Measurements from ENCODE around the gene SPATA9. TPM values are rescaled to one million over a fixed set of nuclear protein-coding genes. Genes with fewer than 3 reads are reported as not detected.
"Not testable (repeated sequence)": the region's sequence is repeated elsewhere in the genome, so short reads cannot be mapped to it uniquely, and the experiment has no call there.

Gene SPATA9
- total RNA-seq, 1 donor from 2014 or later: not detected

DNA sequence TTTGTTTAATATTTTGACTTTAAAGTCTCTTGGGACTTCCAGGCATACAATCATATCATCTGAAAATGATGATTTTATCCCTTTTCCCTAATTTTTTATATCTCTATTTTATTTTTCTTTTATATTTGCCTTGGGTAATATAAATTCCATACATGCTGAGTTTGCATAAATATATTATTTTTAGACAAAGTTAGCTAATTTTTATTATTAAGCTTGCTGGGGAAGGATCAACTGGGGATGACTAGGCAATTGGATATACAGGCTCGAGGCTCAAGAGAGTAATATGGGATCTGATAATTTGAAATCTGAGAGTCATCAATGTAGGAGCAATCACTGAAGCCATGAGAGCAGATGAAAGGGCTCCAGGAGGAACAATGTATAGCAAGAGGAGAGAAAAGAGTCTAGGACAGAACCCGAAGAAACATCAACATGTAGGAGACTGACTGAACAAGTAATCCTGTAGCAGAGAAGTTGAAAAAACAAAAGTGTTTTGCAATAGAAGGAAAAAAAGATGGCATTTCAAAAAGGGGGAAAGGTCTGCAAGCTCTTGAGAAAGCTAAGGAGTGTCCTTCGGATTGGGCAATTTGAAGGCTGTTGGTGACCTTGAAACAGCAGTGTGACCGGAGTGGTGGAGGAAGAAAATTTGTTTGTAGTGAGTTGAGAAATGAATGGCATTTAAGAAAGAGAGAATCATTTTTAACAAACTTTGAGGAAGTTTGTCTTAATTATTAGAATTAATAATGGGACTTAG, 31.3 kb upstream of the SPATA9 start:
- DNase-seq (no peak), ATAC-seq (no peak)
- no peaks in the 10 kb centered on the region for H3K4me1 ChIP-seq
- no peaks in the 10 kb centered on the region for H3K36me3 ChIP-seq
- intact Hi-C loops (cut with DNase I): no loop called here
- no peaks in the 10 kb centered on the region for H3K9me3 ChIP-seq
- TF ChIP-seq CTCF (IDR thresholded peaks at IDR 0.05): no peak
- no peak overlapping the region for H3K27ac ChIP-seq
- H3K27me3 ChIP-seq (ENCODE audit: low read depth): no peaks in the 10 kb centered on the region
- H3K4me3 ChIP-seq: no peak overlapping the region

DNA sequence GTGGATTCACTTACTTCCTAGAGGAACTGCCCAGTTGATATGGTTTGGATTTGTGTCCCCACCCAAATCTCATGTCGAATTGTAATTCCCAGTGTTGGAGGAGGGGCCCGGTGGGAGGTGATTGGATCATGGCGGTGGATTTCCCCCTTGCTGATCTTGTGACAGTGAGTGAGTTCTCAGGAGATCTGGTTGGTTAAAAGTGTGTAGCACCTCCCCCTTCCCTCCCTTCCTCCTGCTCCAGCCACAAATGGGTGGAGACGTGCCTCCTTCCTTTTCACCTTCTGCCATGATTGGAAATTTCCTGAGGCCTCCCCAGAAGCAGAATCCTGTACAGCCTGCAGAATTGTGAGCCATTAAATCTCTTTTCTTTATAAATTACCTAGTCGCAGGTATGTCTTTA, 30.5 kb upstream of the SPATA9 start:
- intact Hi-C loops (cut with DNase I): not testable (repeated sequence)

GRCh38 chr5:95712347-95712958, 29.7 kb upstream of the SPATA9 start:
- no peak overlapping the region for H3K27ac ChIP-seq
- ATAC-seq (peak; percentile 72 to 93), DNase-seq (no peak)
- no peaks in the 10 kb centered on the region for H3K27me3 ChIP-seq (ENCODE audit: low read depth)
- no peaks in the 10 kb centered on the region for H3K4me1 ChIP-seq
- H3K36me3 ChIP-seq: no peaks in the 10 kb centered on the region
- intact Hi-C loops (cut with DNase I): no loop called here
- no peak overlapping the region for H3K4me3 ChIP-seq
- no peak for TF ChIP-seq CTCF (IDR thresholded peaks at IDR 0.05)
- no peaks in the 10 kb centered on the region for H3K9me3 ChIP-seq

More for the DNA sequence above, 30.5 kb upstream of the SPATA9 start:
- not testable (repeated sequence) for H3K27me3 ChIP-seq (ENCODE audit: low read depth); H3K36me3 ChIP-seq; H3K9me3 ChIP-seq; ATAC-seq; H3K4me3 ChIP-seq; H3K27ac ChIP-seq; DNase-seq; H3K4me1 ChIP-seq

DNA sequence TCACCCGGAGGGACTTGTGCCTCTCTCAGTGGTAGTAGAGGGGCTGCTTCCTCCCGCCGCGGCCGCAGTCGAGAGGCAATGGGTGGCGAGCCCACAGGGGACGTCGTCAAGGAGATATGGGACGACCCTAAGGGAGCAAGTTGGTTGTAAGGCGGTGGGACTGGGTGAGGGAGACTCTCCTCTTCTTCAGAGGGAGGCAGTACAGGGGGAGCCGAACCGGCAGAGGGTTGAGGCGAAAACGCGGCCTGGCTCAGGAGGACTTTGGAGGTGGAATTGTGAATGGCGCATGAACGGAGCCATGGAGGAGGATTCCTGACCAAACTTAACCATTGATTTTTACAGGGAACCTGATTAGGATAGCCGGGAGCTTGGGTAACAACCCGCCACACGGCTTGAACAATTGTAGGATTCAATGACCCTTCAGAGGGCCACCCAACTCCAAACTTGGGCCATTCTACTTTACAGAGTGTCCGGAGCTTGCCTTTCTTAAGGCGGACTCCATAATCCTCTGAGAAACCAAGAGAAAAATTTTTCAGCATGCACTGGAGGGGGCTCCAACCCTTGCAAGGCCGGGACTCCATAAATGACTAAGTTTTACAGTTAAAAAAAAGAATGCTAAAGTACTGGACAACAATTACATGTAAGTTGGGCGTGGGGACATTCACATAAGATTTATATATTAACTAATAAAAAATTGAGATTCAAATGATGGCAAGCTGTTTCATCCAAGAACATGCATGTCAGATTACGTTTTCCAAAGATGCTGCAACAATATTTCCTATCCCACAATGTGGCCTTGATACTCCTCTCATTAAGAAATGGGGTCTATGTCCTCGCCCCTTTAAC, 28.9 kb upstream of the SPATA9 start:
- ATAC-seq (no peak), DNase-seq (no peak)
- Histone ChIP-seq H3K9me3 (no peaks in the 10 kb centered on the region), H3K27me3 (ENCODE audit: low read depth) (no peaks in the 10 kb centered on the region), H3K4me1 (no peaks in the 10 kb centered on the region), H3K36me3 (no peaks in the 10 kb centered on the region), H3K27ac (no peak overlapping the region), H3K4me3 (no peak overlapping the region)
- intact Hi-C loops (cut with DNase I): no loop called here
- no peak for TF ChIP-seq CTCF (IDR thresholded peaks at IDR 0.05)

DNA sequence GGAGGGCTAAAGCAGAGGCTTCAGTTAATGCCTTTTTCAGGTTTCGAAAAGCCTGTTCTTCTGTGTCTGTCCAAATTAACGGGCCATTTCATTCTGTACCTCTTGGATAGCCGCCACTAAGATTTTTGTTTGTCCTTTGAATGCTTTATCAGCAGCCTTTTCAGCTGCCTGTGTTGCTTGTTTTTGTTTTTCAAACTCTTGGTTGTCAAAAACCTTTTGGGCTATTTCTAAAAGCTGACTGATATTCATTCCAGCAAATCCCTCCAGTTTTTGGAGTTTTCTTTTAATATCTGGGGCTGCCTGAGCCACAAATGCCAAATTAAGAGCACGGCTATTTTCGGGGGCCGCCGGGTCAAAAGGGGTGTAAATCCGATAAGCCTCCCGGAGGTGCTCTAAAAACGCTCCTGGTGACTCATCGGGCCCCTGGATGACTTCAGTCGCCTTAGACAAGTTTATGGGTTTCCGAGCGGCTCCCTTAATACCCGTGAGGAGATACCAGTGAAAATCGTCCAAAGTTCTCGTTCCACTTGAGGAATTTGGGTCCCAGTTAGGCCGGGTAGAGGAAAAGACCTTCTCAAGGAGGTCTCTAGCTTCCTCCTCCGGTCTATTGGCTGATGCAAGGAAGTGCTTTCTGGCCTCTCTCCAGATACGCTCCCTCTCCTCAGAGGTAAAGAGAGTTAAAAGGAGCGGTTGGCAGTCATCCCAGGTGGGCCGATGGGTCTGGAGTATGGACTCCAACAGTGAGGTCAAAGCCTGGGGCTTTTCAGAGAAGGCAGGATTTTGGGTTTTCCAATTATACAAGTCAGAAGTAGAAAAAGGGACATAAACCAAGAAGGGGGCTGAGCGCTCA, 28.1 kb upstream of the SPATA9 start:
- intact Hi-C loops (cut with DNase I); DNase-seq: not testable (repeated sequence)
- ATAC-seq: peak in 1 of 2 donors; percentile 46

More for the DNA sequence above, 28.1 kb upstream of the SPATA9 start:
- H3K36me3 ChIP-seq; H3K27ac ChIP-seq; H3K27me3 ChIP-seq (ENCODE audit: low read depth); H3K4me1 ChIP-seq; H3K9me3 ChIP-seq: not testable (repeated sequence)
- peak overlapping the region; percentile 3 for H3K4me3 ChIP-seq
